ENCODE results near the gene SLC39A3.

DNA sequence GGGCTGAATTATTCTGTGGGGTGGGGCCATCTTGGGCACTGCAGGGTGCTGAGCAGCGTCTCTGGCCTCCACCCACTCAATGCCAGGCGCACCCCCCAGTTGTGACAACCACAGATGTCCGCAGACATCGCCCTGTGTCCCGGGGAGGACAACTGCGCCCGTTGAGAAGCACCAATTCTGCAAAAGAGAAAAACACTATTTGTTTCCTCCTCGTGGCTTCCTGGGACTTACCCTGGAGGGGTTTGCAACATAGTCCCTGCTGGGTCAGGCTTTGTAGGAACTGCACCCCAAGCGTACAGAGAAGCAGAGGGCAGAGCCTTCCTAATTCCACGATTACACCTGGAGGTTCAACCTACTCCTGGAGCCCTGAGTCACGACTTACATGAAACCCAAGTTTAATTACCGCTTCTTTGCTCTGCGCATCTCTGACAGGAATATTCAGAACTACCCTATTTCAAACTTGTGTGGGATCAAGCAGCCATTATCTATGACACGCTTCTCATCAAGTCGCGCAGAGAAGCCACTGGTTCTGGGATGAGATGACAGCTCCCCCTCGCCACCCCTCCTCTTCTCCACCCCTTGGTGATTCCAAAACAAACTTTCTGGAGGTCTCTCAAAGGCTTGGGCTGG is 11.1 kb upstream of the SLC39A3 start:
- TF ChIP-seq, protein P1, sequence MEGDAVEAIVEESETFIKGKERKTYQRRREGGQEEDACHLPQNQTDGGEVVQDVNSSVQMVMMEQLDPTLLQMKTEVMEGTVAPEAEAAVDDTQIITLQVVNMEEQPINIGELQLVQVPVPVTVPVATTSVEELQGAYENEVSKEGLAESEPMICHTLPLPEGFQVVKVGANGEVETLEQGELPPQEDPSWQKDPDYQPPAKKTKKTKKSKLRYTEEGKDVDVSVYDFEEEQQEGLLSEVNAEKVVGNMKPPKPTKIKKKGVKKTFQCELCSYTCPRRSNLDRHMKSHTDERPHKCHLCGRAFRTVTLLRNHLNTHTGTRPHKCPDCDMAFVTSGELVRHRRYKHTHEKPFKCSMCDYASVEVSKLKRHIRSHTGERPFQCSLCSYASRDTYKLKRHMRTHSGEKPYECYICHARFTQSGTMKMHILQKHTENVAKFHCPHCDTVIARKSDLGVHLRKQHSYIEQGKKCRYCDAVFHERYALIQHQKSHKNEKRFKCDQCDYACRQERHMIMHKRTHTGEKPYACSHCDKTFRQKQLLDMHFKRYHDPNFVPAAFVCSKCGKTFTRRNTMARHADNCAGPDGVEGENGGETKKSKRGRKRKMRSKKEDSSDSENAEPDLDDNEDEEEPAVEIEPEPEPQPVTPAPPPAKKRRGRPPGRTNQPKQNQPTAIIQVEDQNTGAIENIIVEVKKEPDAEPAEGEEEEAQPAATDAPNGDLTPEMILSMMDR (IDR thresholded peaks at IDR 0.05), result no peak
- no peak for TF ChIP-seq EP300 (IDR thresholded peaks at IDR 0.05)

Data from sigmoid colon (tissue), 4 donors.